Sciatic nerve (tissue), 2 donors: ENCODE results near the gene OVCA2. TPM values are rescaled to one million over a fixed set of nuclear protein-coding genes. Genes with fewer than 3 reads are reported as not detected.

Experiments used
- ATAC-seq: fragments of 200-7000 bp; cut with Tn5 transposase; one replicate; pipeline ENCODE4 v1.9.1; 2020; ENCODE audit warnings: mild to moderate bottlenecking, moderate library complexity
- DNase-seq: peaks from one replicate; pipeline ENCODE4 v3.0.0-alpha.2; 2020; ENCODE audit warnings: low spot score
- intact Hi-C: fragments of 100-400 bp; cut with DNase I; formaldehyde crosslinking; loops from one replicate; pipeline ENCODE4 v1.14.2; 2022
- total RNA-seq: library from RNA; stranded (reverse); fragmentation: NEBNext Ultra II Directional; extraction: Animal tissue kit (Norgen Biotek cat#: 25700); gene quantifications from one replicate; pipeline ENCODE4 v1.2.1, GENCODE V29; 2021
- donor health status: DM: no; HTN: no; CAD: no.
- donor health status: DM: no; HTN: no; CAD: no.

The OVCA2 gene
- total RNA-seq = 12.9 TPM

DNA sequence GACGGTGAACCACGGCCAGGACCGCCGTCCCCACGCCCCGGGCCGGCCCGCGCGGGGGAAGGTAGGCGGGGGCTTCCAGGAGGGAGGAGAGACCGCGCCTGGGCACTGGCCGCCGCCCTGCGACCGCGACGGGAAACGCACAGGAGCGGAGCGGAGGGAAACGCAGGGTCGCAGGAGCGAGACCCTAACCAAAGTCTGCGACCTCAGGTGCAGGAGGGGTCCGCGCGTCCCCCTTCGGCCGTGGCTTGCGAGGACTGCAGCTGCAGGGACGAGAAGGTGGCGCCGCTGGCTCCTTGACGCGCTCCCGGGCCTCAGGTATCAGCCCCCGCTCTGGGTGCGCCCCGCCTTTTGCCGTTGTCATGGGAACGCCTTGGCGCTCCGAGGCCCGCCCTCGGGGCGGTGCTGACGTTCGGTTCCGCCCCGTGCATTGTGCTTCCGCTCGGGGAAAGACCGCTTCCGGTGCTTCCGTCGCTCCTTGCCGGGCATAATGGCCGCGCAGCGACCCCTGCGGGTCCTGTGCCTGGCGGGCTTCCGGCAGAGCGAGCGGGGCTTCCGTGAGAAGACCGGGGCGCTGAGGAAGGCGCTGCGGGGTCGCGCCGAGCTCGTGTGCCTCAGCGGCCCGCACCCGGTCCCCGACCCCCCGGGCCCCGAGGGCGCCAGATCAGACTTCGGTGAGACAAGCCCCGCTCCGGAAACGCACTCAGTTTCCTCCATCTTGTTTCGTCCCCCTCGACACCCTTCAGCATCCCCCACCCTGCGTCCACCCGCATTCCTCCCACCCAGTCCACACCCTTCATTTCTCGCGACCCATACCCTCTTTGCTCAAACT is at the start of gene OVCA2:
TSS of gene OVCA2 (plus strand) at position 462 of the 829 bp plus-strand sequence. CDS start at position 488, 26 bp downstream.
- ATAC-seq (peak; percentile 95), DNase-seq (peak; percentile 97)
- intact Hi-C loops = loop anchor here (10.0 kb wide), 1 partner anchor 127 kb away; no protein-coding TSS in a partner anchor

DNA sequence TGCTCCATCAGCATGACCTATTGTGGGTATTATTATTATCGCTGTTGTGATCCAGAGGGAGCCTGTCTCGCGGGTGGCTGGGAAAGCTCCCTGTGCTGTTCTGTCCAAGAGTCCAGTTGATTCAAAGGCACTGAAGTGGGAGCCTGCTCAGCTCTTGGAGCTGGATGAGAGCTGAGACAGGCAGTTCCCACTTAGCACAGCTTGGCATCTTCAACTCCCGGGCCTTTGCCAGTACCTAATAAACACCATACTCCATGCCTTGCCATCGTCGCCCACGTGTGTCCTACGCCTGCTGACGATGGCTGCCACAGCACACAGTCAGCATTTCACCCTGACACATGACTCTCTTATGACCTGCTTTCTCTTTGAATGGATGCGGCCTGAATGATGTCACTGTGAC is 49.3 kb upstream of the OVCA2 start:
- DNase-seq (no peak), ATAC-seq (no peak)
- intact Hi-C loops = no loop called here

DNA sequence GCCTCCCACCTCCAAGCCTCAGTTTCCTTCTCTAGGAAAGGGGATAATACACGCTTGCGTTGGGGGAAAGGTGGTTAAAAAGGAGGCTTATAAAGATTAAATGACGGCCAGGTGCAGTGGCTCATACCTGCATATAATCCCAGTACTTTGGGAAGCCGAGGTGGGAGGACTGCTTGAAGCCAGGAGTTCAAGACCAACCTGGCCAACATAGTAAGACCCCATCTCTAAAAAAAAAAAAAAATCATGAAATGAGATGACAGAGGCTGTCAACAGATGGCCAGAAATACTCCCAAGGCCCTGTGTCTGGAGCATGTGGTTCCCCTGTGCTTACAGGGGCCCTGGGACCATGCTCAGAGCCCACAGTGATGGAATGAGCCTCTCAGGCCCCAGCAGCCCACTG is 47.1 kb upstream of the OVCA2 start:
- no peak for ATAC-seq
- intact Hi-C loops = no loop called here
- no peak for DNase-seq

GRCh38 chr17:1995321-1995892 is 46.4 kb upstream of the OVCA2 start:
- DNase-seq = no peak
- ATAC-seq = no peak
- intact Hi-C loops = no loop called here

- DNase-seq (no peak), ATAC-seq (peak; percentile 3)
- intact Hi-C loops = no loop called here
Observed at GRCh38 chr17:1995907-1996799, 45.7 kb upstream of the OVCA2 start.

- ATAC-seq (no peak), DNase-seq (no peak)
- intact Hi-C loops = no loop called here
Observed at GRCh38 chr17:1996800-1997288, 45.0 kb upstream of the OVCA2 start.

- DNase-seq (no peak), ATAC-seq (no peak)
- intact Hi-C loops = no loop called here
Observed at GRCh38 chr17:1997289-1997926, 44.4 kb upstream of the OVCA2 start.

DNA sequence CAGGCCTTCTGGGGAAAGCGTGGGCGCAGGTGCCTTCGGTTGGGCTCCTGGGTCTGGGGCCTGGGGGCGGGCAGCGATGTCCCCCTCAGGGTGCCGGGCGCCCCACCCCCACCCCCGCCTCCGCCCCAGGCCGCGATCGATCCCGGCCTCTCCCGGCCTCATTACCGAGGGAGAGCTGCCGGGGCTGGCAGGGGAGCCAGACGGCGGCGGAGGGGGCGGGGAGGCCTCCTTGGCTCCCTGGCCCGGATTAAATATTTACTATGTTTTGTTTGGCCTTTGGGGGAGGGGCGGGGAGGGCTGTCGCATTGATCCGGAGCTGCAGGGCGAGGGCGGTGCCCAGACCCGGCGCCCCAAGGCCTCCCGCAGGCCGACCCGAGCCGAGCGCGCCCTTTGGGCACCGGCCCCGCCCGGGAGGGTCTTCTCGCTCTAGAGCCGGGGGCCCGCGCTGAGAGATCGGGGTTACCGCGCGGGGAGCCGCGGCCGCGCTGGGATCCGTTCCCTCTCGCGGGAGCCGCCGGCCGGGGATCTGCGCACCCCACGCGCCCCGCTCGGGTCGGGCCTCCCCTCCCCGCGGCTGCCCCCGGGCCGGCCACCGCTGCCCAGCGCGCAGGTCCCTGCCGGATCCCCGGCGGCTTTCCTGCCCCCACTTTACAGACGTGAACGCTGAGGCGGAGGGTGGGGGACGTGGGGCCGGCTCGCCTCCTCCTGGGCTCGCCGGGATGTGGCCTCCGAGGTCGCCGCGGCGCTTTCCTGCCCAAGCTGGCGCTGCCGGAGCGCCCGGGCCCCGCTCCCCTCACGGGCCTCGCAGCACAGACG is 43.7 kb upstream of the OVCA2 start:
- intact Hi-C loops = no loop called here
- DNase-seq = no peak
- ATAC-seq = no peak

GRCh38 chr17:1999557-2000251 is 42.1 kb upstream of the OVCA2 start:
- intact Hi-C loops = no loop called here
- no peak for DNase-seq
- ATAC-seq = peak; percentile 76

- intact Hi-C loops = no loop called here
- ATAC-seq (no peak), DNase-seq (no peak)
Observed at GRCh38 chr17:2002767-2003329, 39.0 kb upstream of the OVCA2 start.

DNA sequence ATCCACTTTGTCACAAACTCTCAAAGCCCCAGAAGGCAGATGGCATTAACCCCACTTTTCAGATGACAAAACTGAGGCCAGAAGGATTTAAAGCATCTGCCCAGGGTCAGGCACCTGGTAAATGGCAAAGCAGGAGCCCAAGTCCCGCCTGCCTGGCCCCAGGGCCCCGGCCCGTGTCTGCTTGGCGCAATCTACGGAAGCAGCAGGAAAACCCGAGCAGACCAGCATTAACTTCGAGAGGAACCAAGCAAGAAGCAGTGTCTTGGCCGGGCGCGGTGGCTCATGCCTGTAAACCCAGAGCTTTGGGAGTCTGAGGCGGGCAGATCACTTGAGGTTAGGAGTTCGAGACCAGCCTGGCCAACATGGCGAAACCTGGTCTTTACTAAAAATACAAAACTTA is 38.3 kb upstream of the OVCA2 start:
- DNase-seq = no peak
- intact Hi-C loops = no loop called here
- no peak for ATAC-seq

DNA sequence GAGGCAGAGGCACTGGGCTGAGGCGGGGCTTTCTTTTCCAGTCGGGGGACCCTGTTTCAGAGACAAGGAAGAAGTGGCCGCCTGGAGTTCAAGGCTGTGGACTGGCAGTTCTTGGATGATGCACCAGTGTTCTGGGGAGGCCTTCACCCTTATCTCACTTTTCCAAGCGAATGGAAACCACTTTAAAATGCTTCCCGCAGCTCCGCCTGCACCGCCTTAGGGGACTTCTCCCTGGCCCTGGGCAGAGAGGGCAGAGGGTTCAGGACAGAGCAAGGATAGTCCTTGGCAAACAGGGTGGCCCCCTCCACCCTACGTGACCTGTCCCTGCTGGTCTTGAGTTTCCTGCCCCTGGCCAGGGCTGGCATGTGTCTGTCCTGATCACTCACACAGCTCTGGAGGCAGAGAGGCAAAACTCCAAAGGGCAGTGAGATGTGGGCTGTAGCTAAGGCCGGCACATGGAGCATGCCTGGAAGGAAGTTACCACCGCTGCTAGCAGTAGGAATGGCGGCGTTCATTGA is 37.3 kb upstream of the OVCA2 start:
- no peak for ATAC-seq
- intact Hi-C loops = no loop called here
- DNase-seq = no peak

DNA sequence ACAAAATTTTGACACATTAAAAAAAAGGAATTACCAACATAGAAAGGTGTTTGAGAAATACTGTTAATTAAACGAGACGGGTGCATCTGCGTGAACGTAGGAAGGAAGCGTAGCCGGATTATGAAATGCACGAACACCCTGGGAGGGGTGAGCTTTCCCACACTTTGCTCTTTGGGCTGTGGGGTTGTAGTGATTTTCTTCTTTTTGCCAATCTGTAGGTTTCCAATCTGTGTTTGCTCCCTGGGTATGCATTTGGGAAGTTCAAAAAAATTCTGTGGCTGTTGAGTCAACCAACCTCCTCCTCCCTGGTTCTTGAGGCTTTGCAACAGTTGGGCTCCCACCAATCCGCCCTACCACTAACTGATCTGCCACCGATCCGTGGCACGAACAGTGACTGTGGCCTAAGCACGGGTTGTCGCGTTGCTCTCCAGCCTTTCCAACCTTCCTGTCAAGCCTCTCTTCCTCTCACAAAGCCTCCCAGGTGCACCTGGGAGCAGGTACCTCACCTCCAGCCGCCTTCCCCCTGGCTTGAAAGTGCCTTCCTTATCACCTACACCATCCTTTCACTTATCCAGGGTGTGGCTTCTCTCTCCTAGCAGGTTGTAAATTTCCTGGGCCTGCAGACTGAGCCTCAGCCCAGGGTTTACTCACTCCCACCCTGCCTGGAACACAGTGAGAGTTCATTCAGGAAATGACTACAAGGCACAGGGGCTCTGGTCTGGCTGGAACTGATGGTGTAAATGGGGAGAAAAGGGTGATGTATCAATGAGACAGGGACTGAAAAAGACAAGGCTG is 33.3 kb upstream of the OVCA2 start:
- DNase-seq = no peak
- no peak for ATAC-seq

DNA sequence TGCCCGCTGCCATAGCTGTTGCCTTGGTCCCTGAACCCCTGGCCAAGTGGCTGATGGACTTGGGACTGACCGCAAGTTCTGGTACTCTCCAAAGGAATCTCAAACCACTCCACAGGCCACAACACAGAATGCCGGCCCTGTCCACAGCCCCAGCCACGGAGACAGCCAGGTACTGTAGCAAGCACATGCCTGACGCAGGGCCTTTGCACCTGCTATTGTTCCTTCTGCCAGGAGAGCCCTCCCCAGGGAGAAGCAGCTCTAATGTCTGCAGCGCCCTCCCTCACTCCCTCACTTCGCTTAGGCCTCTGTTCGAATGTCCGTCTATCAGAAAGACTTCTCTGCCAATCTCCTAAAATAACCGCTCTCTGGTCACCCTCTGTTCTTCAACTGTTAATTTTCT is 32.1 kb upstream of the OVCA2 start:
- DNase-seq (no peak), ATAC-seq (no peak)
- intact Hi-C loops = no loop called here

More for the DNA sequence above, 33.3 kb upstream of the OVCA2 start:
- intact Hi-C loops = no loop called here

DNA sequence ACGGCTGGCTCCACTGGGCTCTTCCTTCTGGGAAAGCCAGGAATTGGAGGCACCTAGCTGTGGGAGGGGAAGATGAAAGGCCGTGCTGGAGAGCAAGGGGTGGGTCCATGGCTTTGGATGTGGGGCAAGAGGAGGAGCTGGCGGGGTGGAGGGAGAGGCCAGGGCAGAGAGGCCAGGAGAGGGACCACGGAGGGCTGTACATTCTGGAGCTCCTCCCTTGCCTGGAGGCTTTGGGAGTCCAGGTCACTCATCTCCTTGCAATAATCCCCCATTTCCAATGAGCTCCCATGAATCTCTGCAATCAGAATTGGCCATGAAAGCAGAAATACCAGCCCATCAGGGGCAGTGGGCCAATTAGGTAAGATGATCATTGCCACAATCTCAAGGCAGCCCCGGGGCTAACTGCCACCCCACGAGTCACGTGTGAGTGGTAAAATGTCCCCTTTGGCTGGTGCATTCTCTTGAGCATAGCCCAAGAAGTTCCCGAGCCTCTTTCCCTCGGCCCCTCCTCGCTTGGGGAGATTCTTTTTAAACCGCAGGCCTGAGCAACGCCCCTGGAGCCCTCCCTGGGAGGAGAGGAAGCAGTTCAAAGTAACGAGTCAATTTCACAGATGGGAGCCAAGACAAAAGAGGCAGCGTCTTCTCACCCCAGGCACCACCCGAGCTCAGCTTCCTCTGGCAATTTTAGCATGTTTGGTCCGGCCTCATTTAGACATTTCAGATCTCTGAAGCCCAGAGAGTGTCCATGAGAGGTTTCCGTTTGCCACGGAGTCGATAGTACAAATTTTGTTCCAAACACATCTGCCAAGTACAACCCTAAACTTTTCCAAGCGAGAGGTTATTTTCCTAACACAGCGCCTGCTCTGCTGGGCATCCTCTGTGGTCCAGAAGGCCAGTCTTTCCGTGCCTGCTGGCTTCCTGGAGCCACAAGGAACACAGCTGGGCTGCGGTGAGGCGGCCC is 30.1 kb upstream of the OVCA2 start:
- ATAC-seq (peak; percentile 92), DNase-seq (peak; percentile 76)
- intact Hi-C loops = no loop called here
